Esophagus (tissue), 2 donors: ENCODE results near the gene SMARCC2. TPM values are rescaled to one million over a fixed set of nuclear protein-coding genes. Genes with fewer than 3 reads are reported as not detected.

ENCODE experiments used
- H3K27ac ChIP-seq, 2 donors: one replicate each; pipeline ENCODE4 v1.5.1; 2013; ENCODE audit warnings: low read depth in 2 of 2, mild to moderate bottlenecking in 2 of 2, inconsistent platforms in 1 of 2, low read length in 1 of 2, moderate library complexity in 1 of 2
- H3K27me3 ChIP-seq, 2 donors: one replicate each; pipeline ENCODE4 v1.6.1; 2013; ENCODE audit warnings: low read length in 2 of 2, control low read depth in 1 of 2, mild to moderate bottlenecking in 1 of 2; ENCODE audit not compliant: insufficient read depth in 2 of 2, control insufficient read depth in 1 of 2
- H3K36me3 ChIP-seq, 2 donors: one replicate each; pipeline ENCODE4 v1.6.1; 2013; ENCODE audit warnings: low read length in 1 of 2; ENCODE audit not compliant: control insufficient read depth in 2 of 2, insufficient read depth in 2 of 2
- H3K4me1 ChIP-seq, 2 donors: one replicate each; pipeline ENCODE4 v1.6.1; 2013; ENCODE audit warnings: low read length in 1 of 2; ENCODE audit not compliant: control insufficient read depth in 2 of 2, insufficient read depth in 2 of 2
- H3K4me3 ChIP-seq, 2 donors: one replicate each; pipeline ENCODE4 v1.5.1; 2013; ENCODE audit warnings: low read length in 2 of 2, mild to moderate bottlenecking in 2 of 2, low read depth in 1 of 2, moderate library complexity in 1 of 2
- H3K9me3 ChIP-seq, 2 donors: one replicate each; pipeline ENCODE4 v1.6.1; 2013; ENCODE audit warnings: mild to moderate bottlenecking in 2 of 2, low read depth in 1 of 2, low read length in 1 of 2, moderate library complexity in 1 of 2; ENCODE audit not compliant: control insufficient read depth in 2 of 2, insufficient read depth in 1 of 2
- WGBS, 2 donors: extraction: QIAGEN DNeasy Blood & Tissue Kit; methylation state at CpG; one replicate each; pipeline ENCODE4 v1.1.7; 2013; 5-methylcytosine and 5-hydroxymethylcytosine counted together
- polyA plus RNA-seq, 2 donors: library from polyadenylated mRNA; stranded (reverse); fragments of 200-250 nt; gene quantifications; one replicate each; pipeline ENCODE4 v1.2.3, GENCODE V29; 2013
- donor health status: healthy with polysubstance abuse.
- donor health status: Bipolar disorder and iron deficiency.

The SMARCC2 gene
- polyA plus RNA-seq, 2 donors: 21.4 to 31.4 TPM

- 86 to 88% methylated on average over 7 of the region's 7 CpGs for WGBS, 2 donors
- H3K36me3 ChIP-seq: peaks cover 14 to 48% of the 10 kb centered on the region in 2 donors
- no peak overlapping the region for H3K4me3 ChIP-seq
- H3K27me3 ChIP-seq: no peaks in the 10 kb centered on the region
- no peak overlapping the region for H3K27ac ChIP-seq
- H3K4me1 ChIP-seq: no peaks in the 10 kb centered on the region
- H3K9me3 ChIP-seq: no peaks in the 10 kb centered on the region
Observed at GRCh38 chr12:56172839-56173238, 16.4 kb downstream of the SMARCC2 start.

- WGBS, 2 donors: 89% methylated on average over 11 of the region's 11 CpGs
- Histone ChIP-seq H3K36me3 (peaks cover 21 to 58% of the 10 kb centered on the region in 2 donors), H3K4me1 (no peaks in the 10 kb centered on the region), H3K4me3 (no peak overlapping the region), H3K27me3 (no peaks in the 10 kb centered on the region), H3K27ac (no peak overlapping the region), H3K9me3 (no peaks in the 10 kb centered on the region)
Observed at GRCh38 chr12:56169229-56169759, 20.0 kb downstream of the SMARCC2 start.

- Histone ChIP-seq H3K27me3 (no peaks in the 10 kb centered on the region), H3K27ac (peak overlapping the region in 1 of 2 donors; percentile 43), H3K4me3 (no peak overlapping the region), H3K9me3 (no peaks in the 10 kb centered on the region), H3K4me1 (peaks cover 5% of the 10 kb centered on the region in 2 donors), H3K36me3 (peaks cover 18 to 52% of the 10 kb centered on the region in 2 donors)
- 67 to 75% methylated on average over 4 of the region's 4 CpGs for WGBS, 2 donors
Observed at GRCh38 chr12:56165369-56165768, 23.9 kb downstream of the SMARCC2 start.

- Histone ChIP-seq H3K27me3 (no peaks in the 10 kb centered on the region), H3K27ac (peak overlapping the region in 1 of 2 donors; percentile 15), H3K9me3 (no peaks in the 10 kb centered on the region), H3K36me3 (peaks cover 22 to 49% of the 10 kb centered on the region in 2 donors), H3K4me3 (no peak overlapping the region), H3K4me1 (peaks cover 5 to 8% of the 10 kb centered on the region in 2 donors)
- 75 to 85% methylated on average over 17 of the region's 17 CpGs for WGBS, 2 donors
Observed at GRCh38 chr12:56164345-56164729, 24.9 kb downstream of the SMARCC2 start.

- H3K4me1 ChIP-seq: peaks cover 5 to 8% of the 10 kb centered on the region in 2 donors
- H3K27ac ChIP-seq: peak overlapping the region in 1 of 2 donors; percentile 15
- 67 to 70% methylated on average over 11 of the region's 11 CpGs for WGBS, 2 donors
- no peaks in the 10 kb centered on the region for H3K9me3 ChIP-seq
- H3K27me3 ChIP-seq: no peaks in the 10 kb centered on the region
- H3K4me3 ChIP-seq: no peak overlapping the region
- H3K36me3 ChIP-seq: peaks cover 22 to 48% of the 10 kb centered on the region in 2 donors
Observed at GRCh38 chr12:56163533-56164344, 25.5 kb downstream of the SMARCC2 start.

GRCh38 chr12:56162468-56163290, 26.6 kb downstream of the SMARCC2 start:
- peaks cover 5 to 8% of the 10 kb centered on the region in 2 donors for H3K4me1 ChIP-seq

GRCh38 chr12:56161690-56162351, 27.5 kb downstream of the SMARCC2 start:
- Histone ChIP-seq H3K36me3 (peaks cover 17 to 39% of the 10 kb centered on the region in 2 donors), H3K9me3 (no peaks in the 10 kb centered on the region), H3K4me3 (peak overlapping the region in 1 of 2 donors; percentile 99), H3K4me1 (peaks cover 5 to 8% of the 10 kb centered on the region in 2 donors), H3K27ac (peak overlapping the region; percentile 96 to 100), H3K27me3 (no peaks in the 10 kb centered on the region)
- 71% methylated on average over 10 of the region's 10 CpGs for WGBS, 2 donors

More at GRCh38 chr12:56162468-56163290, 26.6 kb downstream of the SMARCC2 start:
- Histone ChIP-seq H3K4me3 (no peak overlapping the region), H3K36me3 (peaks cover 21 to 43% of the 10 kb centered on the region in 2 donors), H3K27ac (peak overlapping the region in 1 of 2 donors; percentile 69), H3K9me3 (no peaks in the 10 kb centered on the region), H3K27me3 (no peaks in the 10 kb centered on the region)
- WGBS, 2 donors: 57 to 59% methylated on average over 11 of the region's 11 CpGs

GRCh38 chr12:56160894-56161689, 28.2 kb downstream of the SMARCC2 start:
- H3K27me3 ChIP-seq: no peaks in the 10 kb centered on the region
- peak overlapping the region; percentile 96 to 100 for H3K27ac ChIP-seq
- H3K9me3 ChIP-seq: no peaks in the 10 kb centered on the region
- WGBS, 2 donors: 57 to 63% methylated on average over 11 of the region's 11 CpGs
- H3K4me3 ChIP-seq: peak overlapping the region; percentile 79 to 99
- peaks cover 17 to 39% of the 10 kb centered on the region in 2 donors for H3K36me3 ChIP-seq
- peaks cover 5 to 8% of the 10 kb centered on the region in 2 donors for H3K4me1 ChIP-seq
